NCI-H2107 (cell line): ENCODE data around the gene ZNF358.

ENCODE experiments used
- DNase-seq: peaks from one replicate; lab custom pipeline; 2025; lab: John Stamatoyannopoulos, UW

Gene ZNF358

DNA sequence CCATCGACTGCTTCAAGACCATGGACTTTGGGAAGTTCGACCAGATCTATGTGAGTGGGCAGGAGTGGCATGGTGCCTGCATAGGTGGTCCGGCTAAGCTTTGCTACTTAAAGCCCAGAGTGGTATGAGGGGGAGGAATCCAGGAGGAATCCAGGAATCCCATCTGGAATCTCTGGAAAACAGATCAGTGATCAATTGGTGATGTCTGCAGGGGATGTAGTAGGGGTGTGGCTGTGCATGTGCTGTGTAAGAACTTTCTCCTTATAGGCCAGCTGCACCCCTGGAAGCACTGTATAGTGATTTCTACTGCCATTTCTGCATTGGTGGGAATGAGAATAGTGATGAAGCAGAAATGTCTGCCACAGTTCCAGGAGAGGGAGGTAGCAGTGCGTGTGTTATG lies 43.2 kb downstream of the ZNF358 start:
- no peak for DNase-seq

DNA sequence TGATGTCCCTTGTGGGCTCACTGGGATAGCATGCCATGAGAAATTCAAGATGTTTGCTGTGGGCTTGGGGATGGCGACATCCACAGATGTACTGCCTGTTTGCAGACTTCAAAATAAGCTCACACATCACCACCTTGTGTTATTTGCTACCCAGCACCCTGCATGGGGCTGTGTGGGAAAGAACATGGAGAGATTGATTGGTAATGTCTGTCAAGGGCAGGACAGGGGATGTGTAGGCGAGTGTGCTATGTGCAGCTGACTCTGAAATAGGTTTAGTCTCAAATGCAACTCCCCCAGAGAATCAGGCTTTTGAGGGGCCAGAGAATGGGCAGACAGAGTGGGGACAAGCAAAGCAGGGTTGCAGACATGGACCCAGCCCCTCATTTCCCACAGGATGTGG lies 44.4 kb downstream of the ZNF358 start:
- DNase-seq, result no peak

DNA sequence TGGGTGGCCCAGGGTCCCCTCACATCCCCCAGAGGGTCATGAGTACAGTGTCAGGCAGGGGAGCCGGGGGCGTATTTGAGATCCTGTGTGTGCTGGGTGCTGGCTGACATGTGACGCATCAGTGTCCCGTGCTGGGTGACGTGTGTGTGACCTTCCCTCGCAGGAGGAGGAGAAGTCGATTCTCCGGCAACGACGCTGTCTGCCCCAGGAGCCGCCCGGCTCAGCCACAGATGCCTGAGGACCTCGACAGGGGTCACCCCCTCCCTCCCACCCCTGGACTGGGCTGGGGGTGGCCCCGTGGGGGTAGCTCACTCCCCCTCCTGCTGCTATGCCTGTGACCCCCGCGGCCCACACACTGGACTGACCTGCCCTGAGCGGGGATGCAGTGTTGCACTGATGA lies 45.4 kb downstream of the ZNF358 start:
- no peak for DNase-seq

DNA sequence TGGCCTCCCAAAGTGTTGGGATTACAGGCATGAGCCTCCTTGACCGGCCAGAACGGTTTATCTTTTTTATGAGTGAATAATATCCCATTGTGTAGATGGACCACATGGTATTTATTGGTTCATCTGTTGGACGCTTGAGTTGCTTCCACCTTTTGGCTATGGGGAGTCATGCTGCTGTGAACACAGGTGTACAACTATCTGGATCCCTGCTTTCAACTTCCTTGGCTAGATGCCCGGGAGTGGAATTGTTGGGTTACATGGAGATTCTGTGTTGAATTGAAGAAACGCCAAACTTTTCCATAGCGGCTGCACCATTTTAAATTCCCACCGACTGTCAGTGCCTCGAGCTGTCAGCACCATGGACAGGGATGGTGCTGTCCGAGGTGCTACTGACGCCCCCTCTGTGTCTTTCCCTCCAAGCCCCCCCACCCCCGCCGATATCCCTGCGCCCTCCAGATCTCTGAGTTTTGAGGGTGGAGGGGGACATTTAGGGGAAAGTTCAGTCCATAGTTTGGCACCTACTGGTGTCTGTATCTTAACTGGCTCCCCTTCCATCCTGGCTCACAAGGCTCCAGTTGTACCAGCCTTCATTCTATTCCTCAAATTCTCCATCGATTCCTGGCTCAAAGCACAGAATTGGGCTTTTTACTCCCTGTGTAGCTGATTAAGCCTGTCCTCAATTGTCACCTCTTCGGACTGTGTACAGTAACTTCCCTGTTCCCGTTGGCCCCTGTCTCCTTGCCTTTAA lies 46.9 kb downstream of the ZNF358 start:
- DNase-seq, result no peak

DNA sequence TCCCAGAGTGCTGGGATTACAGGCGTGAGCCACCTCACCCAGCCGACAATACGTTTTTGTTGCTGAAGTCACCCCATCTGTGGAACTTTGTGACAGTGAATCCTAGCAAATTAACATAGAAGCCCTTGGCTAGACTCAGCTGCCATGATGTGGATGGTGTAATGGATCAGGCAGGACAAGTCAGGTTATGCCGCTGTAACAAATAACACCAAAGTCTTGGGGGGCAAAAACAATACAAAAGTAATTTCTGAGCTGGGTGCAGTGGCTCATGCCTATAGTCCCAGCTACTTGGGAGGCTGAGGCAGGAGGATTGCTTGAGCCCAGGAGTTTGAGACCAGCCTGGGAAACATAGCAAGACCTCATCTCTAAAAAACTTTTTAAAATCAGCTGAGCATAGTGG lies 49.0 kb downstream of the ZNF358 start:
- no peak for DNase-seq

DNA sequence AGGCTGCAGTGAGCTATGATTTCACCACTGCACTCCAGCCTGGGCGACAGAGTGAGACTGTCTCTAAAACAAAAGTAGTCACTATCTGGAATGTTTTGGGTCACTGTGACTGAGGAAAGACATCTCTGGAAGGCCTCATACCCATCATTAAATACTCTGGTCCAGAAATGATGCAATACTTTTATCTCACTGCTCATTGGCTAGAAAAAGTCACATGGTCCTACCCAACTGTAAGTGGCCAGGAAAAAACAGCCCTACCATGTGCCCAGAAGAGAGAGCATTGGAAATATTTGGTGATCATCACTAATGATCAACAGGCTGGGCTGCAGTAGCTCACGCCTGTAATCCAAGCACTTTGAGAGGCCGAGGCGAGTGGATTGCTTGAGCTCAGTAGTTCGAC lies 49.4 kb downstream of the ZNF358 start:
- no peak for DNase-seq
